ENCODE data around the gene SLC6A3.
"Not testable (repeated sequence)": the region's sequence is repeated elsewhere in the genome, so short reads cannot be mapped to it uniquely, and the experiment has no call there.

The SLC6A3 gene

DNA sequence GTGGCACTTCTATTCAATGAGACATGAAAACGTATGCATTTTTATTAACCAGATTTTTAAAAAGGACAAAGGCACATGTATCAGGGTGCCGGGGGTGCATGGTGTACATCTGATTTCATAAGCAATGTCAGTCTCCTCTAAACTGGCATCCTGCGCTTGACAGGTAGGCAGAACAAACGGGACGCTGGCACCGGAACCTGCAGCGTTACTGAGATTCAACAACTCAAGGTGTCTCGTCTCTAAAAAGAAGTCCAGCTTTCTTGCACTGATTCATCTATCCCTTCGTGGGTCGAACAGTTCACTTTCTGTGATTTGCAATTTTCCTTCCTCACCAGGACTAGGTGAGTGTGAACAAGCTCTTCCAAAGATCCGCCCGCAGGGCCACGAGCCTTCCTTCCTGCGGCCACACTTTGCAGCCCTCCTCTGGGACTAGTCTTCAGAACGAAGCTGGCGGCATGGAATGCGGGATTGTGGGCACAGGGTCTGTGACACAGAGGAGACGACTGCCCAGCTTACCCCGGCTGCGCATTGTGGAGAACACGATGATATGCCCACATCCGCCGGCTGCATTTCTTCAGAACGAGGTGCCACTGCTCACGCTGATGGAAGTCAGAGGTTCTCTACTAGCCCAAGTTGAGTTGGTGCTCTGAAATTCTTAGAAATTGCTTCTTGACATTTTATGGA lies 7.2 kb downstream of the SLC6A3 start:
- DNase-seq = no peak

DNA sequence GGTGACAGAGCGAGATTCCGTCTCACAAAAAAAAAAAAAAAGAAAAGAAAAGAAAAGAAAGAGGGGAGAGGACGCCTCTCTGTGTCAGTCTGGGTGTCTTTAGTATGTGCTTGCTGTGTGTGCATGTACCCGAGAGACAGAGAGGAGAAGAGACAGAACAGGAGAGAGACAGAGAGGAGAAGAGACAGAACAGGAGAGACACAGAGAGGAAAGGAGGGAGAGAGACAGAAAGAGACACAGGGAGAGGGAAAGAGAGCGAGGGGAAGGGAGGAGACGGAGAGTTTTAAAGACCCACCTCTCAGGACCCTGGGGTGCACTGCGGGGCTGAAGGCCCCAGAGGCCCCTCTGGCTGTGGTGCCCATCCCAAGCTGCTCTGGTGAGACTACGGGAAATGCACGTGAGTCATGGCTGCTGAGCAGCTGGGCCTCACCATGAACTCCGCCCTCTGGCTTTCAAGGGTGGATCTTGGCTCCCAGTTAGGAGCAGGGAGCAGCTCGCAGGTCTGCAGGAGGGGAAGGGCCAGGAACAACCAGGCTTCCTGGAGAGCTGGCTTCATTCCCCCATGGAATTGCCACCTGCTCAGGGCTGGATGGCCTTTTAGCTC lies 7.9 kb downstream of the SLC6A3 start:
- no peak for DNase-seq

DNA sequence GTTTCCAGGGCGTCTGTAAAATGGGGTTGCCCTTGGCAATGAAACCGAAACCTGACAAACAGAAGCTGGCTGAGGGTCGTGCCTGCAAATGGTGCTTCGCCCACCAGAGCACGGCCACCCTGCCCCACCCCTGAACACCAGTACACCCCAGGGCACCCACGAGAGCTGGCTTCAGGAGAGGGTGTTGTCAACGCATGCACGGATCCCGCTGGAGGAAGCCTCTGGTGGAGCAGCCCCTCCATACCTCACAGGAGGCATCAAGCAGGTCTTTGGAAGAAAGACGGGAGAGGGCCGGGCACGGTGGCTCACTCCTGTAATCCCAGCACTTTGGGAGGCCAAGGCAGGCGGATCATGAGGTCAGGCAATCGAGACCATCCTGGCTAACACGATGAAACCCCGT lies 8.6 kb downstream of the SLC6A3 start:
- DNase-seq = no peak

DNA sequence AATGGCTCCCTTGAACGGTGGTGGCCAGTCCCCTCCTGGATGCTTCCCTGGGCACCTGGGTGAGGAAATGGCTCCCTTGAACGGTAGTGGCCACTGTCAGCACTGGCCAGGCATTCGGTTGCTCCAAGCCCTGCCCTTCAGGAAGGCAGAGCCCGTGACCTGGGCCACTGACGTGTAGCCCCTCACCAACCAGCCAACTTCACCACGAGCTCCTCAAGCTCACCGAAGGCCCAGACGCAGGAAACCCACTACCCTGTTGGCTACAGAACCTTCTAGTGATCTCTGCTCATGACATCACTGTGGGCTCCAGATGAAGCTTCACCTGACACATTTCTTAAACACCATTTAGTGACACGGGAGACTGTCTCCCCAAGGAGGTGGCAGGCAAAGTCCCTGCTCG lies 9.2 kb downstream of the SLC6A3 start:
- no peak for DNase-seq

DNA sequence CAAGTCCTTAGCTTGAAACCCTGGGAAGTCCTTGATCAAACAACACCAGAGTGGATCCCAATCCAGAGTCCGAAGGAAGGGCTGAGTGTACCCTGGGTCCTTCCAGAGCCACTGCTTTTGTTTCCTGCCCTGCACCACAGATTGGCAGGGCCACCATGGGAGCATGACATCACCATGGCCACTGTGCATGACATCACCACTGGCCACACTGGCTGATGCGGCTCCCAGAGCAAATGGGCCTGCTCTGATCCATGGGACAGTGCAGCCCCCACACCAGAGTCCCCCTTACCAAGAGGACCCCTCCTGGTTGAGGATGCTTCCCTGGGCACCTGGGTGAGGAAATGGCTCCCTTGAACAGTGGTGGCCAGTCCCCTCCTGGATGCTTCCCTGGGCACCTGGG lies 9.9 kb downstream of the SLC6A3 start:
- DNase-seq = no peak

DNA sequence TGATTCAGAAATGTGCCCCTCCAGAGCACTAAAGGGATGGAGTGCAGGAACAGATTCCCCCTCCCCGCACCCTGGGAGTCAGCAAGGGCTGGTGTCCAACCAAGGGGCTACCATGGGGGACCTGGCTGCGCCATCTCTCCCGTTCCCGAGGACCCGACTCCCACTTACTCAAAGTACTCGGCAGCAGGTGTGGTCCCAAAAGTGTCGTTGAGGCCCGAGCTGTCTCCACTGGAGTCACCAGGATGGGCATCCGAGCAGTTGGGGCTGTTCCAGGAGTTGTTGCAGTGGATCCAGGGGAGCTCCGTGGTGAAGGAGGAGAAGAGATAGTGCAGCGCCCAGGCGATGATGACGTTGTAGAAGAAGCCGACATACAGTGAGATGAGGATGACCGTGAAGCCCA lies 12.9 kb downstream of the SLC6A3 start:
- no peak for DNase-seq

DNA sequence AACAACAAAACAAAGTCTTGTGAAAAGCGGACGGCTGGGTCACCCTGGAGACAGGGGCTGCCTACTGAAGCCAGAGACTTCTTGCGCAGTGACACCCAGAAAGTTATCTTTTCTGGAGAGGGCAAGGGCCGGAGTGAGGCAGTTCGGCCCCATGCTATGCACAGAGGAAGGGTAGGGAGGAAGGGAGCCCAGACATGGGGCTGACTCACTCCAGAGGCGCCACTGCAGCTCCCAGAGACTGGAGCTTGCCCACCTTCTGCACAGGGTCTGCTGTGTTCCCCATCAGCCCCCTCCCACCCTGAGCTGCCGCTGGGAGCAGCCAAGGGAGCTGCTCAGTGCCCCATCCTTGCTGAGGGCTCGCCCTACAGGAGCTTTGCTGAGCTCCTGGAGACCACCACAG lies 13.3 kb downstream of the SLC6A3 start:
- no peak for DNase-seq

DNA sequence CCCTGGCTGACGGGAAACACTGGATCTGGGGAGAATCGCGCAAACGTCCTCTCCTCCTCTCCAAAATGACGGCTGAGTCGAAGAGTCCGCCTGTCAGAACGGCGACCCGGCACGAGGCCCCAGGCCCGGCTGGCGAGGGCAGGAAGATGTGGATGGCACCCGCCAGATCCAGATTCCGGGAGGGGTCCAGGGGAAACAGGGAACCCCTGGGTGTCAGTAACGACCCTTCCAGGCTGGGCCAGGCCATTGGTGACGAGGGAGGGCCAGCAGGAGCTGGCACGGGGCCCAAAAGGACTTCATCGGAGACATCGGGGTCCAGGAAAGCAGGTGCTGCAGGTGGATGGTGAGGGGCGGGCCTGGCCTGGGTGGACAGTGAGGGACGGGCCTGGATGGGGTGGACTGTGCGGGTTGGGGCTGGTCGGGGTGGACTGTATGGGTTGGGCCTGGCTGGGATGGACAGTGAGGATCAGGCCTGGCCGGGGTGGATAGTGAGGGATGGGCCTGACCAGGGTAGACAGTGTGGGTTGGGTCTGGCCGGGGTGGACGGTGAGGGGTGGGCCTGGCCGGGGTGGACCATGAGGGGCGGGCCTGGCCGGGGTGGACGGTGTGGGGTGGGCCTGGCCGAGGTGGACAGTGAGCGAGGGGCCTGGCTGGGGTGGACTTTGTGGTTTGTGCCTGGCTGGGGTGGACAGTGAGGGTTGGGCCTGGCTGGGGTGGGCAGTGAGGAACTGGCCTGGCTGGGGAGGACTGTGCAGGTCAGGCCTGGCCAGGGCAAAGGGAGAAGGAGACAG lies 14.0 kb downstream of the SLC6A3 start:
- DNase-seq = no peak

DNA sequence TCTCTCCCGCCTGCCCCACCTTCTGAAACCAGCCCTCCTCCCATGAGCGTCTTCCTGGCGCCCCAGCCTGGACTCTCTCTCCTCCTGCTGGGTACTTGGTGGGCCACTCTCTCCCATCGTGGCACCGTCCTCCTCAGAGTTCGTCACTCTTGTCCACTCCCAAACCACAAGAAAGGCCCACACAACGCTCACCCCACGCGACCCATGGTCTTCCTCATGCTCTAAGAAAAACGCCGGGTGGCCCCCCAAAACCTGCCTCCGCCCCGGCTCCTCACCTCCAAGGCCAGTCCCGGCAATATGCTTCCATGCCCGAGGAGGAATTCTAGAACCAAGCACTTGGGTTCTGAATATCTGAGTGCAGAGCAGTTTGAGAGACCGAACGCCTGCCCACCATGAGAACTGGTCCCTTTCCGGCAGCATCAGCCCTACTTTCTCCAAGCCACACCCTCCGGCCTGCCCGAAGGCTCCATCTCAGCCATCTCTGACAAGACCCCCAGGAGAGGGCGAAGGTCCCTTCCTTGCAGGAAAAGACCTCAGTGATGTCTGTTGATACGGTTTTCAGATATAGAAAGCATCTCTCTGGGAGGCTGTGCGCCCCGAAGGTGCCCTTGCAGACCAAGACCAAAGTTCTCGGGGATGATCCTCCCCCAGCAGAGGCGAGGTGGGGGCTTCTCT lies 15.0 kb downstream of the SLC6A3 start:
- DNase-seq = no peak

DNA sequence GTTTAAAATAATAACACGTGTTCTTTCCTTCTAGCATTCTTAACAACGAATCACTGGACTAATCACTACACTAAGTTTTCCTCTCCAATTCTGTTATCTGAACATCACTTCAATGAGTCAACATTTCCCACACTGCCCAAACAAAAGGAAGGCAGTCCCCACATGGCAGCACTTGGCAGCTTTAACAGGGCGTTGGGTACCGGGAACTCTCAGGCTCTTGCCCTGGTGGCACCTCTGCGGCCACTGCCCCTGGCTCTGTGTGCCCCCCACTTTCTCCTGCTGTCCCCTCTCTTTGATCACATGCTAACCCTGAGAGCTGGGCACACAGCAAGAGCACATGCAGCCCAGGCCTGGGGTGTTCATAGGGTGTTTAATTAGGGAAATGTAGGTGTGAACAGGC lies 15.7 kb downstream of the SLC6A3 start:
- no peak for DNase-seq

DNA sequence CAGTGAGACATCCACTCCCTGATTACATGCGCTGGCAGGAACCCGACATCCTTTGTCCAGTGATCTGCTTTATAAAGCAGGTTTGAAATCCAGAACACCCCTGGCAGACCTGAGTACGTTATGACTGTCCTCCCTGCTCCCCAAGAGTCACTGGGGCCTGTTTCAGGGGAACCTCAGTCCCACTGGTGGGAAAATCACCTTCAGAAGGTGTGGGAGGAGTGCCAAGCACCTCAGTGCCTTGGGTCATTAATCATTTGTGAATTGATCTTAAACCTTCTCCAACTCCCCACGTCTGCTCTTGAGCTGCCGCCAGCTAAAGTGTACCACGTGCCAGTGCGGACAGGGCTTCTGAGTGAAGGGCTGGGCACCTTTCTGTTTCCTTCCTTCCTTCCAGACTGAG lies 16.2 kb downstream of the SLC6A3 start:
- DNase-seq = no peak

DNA sequence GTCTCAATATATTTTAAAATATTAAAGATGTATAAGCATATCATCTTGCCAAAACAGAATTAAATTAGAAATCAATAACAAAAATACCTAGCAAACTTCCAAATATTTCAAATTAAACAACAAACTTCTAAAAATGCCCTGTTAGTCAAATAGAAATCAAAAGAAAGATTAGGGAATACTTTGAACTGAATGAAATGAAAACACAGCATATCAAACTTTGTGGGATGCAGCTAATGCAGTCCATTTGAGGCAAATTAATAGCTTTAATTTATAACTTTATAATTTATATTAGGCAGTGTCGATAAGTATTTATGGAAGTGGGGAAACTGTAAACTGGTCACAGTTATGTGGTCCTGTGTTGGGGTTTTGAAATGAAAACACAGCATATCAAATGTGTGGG lies 17.1 kb downstream of the SLC6A3 start:
- DNase-seq = no peak

DNA sequence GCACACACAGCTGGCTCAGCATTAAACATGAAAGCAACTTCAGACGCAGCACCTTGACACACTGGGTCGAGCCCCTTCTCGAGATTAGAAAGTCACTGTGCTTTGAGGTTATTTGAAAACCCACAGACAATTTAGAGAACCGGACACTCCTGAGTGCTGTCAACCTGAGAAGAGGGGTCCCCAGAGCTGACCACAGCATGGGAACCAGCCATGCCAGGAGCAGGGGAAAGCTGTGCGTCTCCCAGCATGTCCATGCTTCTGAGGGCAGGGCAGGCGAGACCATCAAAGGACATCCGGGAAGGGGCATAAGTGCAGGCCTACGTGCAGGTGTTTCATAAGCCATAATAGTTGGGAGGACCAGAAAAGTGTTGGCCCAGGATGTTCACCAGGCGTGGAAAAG lies 20.5 kb downstream of the SLC6A3 start:
- no peak for DNase-seq

DNA sequence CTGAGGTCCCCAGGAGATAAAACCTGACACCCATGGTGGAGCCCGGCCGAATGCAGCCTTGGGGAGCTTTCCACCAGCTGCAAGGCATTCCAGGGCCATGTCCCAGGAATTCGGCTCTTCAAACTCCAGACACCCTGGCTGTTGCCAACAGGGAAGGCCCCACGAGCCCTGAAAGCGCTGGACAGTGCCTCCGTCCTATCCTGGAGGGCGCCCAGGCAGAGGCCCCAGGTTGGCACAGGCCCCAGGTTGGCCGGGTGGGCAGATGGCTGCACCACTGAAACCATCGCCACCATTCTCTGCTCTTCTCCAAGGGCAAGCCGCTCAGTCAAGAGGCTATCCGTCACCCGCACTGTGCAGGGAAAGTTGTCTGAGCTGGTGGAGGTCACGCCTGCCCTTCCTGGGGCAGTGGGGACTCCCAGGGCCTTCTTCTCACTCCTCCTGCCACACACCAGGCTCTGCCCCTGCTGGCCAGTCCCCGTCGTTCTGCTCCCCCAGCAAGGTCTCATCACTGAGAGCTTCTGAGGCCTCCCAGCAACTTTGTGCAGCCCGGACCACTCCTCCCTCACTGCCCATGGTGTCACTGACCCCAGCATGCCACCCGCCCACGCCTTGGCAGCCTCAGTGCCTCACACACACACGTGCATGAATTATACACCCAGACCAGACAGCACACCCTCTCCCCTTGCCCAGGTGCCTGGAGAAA lies 21.2 kb downstream of the SLC6A3 start:
- DNase-seq = no peak

DNA sequence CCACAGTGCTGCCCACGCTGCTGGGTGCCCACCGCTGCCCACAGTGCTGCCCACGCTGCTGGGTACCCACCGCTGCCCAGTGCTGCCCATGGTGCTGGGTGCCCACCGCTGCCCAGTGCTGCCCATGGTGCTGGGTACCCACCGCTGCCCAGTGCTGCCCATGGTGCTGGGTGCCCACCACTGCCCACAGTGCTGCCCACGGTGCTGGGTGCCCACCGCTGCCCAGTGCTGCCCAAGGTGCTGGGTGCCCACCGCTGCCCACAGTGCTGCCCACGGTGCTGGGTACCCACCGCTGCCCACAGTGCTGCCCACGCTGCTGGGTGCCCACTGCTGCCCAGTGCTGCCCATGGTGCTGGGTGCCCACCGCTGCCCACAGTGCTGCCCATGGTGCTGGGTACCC lies 22.7 kb downstream of the SLC6A3 start:
- not testable (repeated sequence) for DNase-seq

DNA sequence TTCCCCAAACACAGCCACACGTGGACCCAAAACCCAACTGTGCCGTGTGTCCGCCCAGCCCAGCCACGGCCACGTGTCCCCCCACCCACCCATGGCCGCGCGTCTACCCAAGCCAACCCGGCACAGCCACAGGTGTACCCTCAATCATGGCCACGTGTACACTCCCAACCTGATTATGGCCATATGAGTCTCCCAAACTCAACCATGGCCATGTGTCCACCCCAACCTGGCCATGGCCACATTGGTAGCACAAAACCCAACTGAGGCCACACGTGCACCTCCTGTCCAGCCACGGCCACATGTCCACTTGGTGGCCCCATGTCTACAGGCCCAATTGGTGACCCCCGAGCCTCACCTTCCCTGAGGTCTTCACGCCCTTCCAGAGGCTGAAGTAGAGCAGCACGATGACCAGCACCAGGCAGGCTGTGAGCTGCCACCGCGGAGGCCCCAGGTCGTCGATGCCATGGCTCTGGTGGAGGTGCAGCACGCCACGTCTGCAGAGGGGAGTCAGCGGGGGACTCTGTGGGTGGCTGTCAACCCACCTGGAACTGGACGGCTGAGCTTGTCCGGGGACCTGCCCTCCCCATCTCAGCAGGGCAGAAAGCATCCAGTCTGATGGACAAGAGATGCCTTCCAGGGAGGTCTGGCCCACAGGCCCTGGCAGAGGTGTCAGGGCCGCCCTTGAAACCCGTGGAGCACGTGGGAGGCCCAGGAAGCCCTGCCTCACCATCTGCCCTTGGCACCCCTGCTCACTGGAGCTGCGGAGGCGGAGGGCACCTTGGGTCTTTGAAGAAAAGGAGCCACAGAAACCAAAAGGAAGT lies 23.5 kb downstream of the SLC6A3 start:
- no peak for DNase-seq

DNA sequence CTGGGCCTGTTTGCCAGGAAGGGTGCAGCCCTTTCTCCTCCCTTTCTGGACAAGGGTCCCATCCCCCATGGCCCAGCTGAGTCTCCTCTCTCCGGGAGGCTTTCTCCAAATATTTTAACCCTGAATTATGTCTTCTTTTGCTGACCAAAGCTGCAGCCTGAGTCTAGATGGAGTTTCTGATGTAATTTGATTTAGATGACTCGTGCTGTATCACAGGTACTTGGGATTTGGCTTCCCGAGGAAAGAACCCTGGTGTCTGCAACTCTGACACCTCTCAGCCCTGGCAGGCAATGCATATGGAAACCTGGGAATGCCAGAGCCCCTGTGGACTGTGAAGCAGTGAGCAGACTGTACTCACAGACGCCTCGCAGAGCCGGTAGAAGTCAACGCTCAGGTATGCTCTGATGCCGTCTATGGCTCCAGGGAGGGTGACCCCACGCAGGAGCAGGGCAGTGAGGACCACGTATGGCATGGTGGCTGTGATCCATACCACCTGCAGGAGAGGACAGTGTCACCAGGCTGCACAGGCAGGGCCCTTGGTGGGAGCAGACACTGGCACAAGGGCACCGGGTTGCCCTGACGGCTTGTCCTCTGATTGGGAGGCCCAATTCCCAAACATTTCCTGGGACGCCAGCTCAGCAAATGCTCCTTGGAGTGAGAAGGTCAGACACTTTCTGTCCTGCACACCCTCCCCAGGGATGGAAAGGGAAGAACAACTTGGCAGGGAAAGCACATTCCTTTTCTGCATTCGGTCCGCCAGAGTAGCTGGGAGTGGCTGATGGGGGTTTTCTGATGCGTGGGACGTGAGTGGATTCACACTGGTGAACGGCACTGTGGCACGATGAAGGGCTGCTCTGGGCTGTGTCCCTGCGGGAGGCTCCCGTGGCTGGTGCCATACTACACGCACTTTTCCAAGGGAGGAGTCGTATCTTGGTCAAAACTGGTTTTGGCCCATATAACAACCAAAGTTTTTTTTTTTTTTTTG lies 24.7 kb downstream of the SLC6A3 start:
- no peak for DNase-seq

DNA sequence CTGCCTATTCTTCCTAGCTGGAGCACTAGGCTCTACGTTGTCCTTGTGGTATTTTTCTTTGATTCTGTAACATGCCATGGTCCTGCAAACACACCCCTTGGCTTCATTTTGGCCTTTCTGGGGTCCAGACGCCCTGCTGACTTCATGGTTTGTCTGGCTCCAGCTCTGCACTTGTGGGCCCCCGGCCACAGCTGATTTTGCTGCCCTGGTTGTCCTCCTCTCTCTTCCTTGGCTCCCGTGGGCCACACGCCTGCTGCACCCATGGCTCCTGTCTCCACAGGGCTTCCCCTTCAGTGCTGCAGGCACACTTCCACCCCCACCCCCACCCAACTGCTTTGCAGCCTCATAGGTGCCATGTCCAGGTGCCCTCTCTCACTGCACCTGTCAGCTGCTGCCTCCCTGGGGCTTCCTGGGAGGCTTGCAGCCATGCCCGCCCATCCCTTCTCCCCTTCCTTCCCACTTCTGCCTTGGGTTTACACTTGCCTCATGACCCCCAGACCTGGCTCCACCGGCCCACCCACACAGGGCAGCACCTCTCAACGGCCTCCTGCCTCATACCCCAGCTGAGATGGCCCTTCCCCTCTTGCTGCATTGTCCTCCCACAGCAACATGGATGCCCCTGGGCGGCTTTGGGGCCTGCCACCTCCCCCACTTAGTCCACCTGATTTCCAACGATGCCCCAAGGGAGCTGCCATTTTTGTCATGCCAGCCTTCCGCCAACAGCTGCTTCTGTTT lies 25.6 kb downstream of the SLC6A3 start:
- DNase-seq = no peak

DNA sequence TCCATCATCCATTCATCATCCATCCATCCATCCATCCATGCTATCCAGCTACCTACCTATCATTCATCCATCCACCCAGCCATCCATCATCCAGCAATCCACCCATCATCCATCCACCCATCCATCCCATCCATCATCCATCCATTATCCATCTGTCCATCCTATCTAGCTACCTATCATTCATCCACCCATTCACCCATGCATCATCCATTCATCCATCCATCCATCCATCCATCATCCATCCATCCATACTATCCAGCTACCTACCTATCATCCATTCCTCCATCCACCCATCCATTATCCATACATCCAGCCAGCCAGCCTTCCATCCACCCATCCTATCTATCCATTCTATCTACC lies 26.3 kb downstream of the SLC6A3 start:
- DNase-seq = no peak

DNA sequence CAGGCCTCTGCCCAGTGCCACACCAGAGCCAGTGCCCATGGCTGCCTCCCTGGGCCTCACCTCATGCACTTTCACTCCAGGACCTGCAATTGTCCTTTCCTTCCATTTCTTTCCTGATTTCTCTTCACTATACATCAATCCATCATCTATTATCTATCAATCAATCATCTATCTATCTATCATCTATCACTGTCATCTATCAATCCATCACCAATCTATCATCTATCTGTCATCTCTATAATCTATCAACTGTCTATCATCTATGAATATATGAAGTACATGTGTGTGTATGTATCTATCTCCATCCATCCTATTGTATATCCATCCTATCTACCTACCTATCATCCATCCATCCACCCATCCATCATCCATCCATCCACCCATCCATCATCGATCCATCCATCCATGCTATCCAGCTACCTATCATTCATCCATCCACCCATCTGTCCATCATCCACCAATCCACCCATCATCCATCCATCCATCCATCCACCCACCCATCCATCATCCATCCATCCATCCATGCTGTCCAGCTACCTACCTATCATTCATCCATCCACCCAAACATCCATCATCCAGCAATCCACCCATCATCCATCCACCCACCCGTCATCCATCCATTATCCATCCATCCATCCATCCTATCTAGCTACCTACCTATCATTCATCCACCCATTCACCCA lies 26.9 kb downstream of the SLC6A3 start:
- DNase-seq = no peak

Data from NK-92 treated with Interleukin-12 subunit alpha and Interleukin-12 subunit beta, amount 100 ng/mL, for 24 hours (cell line).